Body of pancreas (tissue), 4 donors: Measurements from ENCODE around the gene CLMN.

Experiments
- POLR2A ChIP-seq, 3 donors: fragments of 450-650 bp; IDR thresholded peaks; one replicate each; pipeline ENCODE4 v1.6.1; 2016; ENCODE audit warnings: antibody characterized with exemption in 3 of 3, mild to moderate bottlenecking in 2 of 3
- TF ChIP-seq, protein P1 (sequence below), 7 experiments: fragments of 450-650 bp in 4 of 7; fragments of 200-600 bp in 3 of 7; sonication (generic) in 3 of 7; IDR thresholded peaks; one replicate each; pipeline ENCODE4 v1.5.1; 2016 to 2019; ENCODE audit warnings: antibody characterized with exemption in 7 of 7

DNA sequence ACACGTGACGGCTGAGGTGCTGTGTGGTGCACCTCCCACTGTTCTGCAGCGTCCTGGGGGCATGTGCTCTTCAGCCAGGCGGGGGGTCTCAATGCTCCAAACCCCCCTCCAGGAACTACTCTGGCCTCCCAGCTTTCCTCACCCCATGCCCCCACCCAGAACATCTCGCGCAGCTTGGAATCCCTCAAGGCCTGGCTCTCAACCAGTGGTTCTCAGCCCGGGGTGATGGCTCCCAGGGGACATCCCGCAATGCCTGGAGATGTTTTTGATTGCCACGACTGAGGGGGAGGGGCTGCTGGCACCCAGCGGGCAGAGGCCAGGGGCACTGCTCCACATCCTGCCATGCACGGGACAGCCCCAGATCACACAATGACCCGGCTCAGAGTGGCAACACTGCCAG lies 83.5 kb downstream of the CLMN start:
- TF ChIP-seq, protein P1, sequence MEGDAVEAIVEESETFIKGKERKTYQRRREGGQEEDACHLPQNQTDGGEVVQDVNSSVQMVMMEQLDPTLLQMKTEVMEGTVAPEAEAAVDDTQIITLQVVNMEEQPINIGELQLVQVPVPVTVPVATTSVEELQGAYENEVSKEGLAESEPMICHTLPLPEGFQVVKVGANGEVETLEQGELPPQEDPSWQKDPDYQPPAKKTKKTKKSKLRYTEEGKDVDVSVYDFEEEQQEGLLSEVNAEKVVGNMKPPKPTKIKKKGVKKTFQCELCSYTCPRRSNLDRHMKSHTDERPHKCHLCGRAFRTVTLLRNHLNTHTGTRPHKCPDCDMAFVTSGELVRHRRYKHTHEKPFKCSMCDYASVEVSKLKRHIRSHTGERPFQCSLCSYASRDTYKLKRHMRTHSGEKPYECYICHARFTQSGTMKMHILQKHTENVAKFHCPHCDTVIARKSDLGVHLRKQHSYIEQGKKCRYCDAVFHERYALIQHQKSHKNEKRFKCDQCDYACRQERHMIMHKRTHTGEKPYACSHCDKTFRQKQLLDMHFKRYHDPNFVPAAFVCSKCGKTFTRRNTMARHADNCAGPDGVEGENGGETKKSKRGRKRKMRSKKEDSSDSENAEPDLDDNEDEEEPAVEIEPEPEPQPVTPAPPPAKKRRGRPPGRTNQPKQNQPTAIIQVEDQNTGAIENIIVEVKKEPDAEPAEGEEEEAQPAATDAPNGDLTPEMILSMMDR (IDR thresholded peaks at IDR 0.05), result no peak
- TF ChIP-seq POLR2A (IDR thresholded peaks at IDR 0.05), result no peak
